ENCODE measurements around the gene C15orf40.

Gene C15orf40

DNA sequence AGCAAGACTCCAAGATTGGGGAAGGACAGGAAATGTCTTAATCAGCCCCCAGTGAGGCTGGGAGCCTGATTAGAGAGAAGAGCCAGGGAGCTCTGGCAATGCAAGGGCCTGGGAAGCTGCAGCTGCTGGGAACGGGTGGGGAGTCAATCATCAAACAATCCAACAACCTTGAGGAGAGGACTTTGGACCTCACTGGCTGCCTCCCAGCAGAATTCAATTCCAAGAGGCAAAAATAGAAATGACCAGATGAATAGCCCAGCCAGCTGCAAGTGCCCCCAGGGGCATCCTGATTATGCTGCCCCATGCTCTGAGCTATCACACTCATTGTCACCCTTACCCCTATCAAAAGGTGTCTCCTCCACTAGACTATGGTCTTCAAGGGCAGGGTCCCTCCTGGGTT is 52.8 kb downstream of the C15orf40 start:
- H3K4me3 ChIP-seq (ENCODE audit: extremely low read depth, insufficient read depth, low read length, poor library complexity, severe bottlenecking): no peak overlapping the region
- 100% methylated on average over 1 of the region's 1 CpG for WGBS, 2 experiments (ENCODE audit: insufficient coverage in 2 of 2)

DNA sequence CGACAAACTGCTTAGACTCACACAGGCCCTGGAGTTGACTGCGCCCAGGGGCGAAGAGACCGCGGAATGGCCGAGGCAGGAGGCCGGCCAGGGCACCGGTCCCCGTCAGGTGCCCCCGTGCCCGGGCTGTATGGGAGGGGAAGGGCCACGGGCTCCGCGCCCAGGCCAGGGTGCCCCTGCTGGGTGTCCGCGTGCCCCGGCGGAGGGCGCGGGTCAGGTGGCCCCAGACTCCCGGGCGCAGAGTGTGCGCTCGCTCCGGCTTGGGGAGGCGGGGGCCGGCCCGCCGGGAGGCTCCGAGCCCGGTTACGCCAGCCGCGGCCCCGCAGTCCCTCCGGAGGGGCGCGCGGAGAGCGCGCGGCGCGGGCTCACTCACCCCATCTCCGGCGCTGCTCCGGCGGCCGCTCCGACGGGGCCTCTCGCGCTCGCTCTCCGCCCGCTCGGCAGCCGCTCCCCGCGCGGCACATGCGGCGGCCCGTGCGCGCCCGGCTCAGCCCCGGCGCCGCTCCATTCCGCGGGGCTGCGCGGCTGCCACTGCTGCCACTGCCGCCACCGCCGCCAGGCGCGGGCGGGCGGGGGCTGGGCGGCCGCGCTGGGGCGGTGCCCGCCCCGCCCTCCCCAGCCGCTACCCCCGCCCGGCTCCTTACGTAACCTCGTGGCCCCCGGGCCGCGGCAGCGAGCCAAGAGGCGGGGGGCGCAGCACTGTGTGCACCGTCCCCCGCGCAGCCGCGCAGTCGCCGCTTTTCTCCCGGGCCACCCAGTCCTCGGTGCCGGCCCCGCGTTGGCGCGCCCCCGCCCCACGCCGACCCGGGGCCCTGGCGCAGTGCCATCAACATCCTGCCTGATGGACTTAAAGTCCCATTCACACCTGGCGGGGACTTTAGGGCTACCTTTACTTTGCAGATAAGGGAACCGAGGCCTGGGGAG is 59.0 kb downstream of the C15orf40 start, which contains the start of gene HOMER2:
HOMER2 (minus strand) TSS at position 563 of the 924 bp plus-strand sequence; CDS start at position 378, 185 bp downstream.
- H3K4me3 ChIP-seq (ENCODE audit: extremely low read depth, insufficient read depth, low read length, poor library complexity, severe bottlenecking): peak within 1 kb of the TSS; percentile 36
- no peak within 1 kb of the TSS for H3K27ac ChIP-seq (ENCODE audit: low read depth, low read length, severe bottlenecking)
- WGBS, 2 experiments (ENCODE audit: insufficient coverage in 2 of 2): 1 to 3% methylated on average over 47 to 102 of the region's 119 CpGs
- H3K4me1 ChIP-seq (ENCODE audit: control insufficient read depth, insufficient read depth, low read length, poor library complexity, severe bottlenecking): no peaks in the 10 kb centered on the region
- H3K9me3 ChIP-seq (ENCODE audit: control insufficient read depth, low read length): no peaks in the 10 kb centered on the region
- no peaks in the 10 kb centered on the region for H3K36me3 ChIP-seq (ENCODE audit: control insufficient read depth, insufficient read depth, low read length)

More for the DNA sequence above, 52.8 kb downstream of the C15orf40 start:
- Histone ChIP-seq H3K27ac (ENCODE audit: low read depth, low read length, severe bottlenecking) (no peak overlapping the region), H3K36me3 (ENCODE audit: control insufficient read depth, insufficient read depth, low read length) (no peaks in the 10 kb centered on the region), H3K9me3 (ENCODE audit: control insufficient read depth, low read length) (no peaks in the 10 kb centered on the region), H3K4me1 (ENCODE audit: control insufficient read depth, insufficient read depth, low read length, poor library complexity, severe bottlenecking) (no peaks in the 10 kb centered on the region)

DNA sequence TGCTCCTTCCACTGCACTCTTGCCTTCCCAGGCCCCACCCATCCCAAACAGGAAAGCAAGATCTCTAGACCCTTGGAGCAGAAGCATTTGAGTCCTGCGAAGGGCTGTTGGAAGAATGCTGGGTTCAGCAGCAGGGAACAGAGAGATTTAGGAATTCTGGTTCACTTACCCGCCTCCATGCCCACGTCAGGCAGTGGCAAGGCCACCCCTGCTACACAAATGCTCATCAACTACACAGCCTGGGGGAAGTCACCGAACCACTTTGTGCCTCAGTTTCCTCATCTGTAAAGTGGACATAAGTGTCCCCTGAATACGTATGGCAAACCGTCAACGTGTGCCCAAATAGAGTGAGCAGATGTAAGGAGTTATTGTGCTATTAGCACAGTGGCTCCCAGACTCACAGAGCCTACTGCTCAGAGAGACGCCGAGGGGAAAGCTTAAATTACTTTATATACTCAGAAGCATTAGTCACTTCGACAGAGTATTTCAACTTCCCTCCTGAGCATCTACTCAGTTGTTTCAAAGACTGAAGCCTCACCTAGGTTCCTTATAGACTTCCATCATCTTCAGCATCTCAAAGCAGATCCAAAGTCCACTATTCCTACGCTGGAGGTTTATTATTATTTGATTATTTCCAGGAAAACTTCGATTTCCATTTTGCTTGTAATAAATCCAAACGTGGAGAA is 59.8 kb downstream of the C15orf40 start:
- WGBS, 2 experiments (ENCODE audit: insufficient coverage in 2 of 2): 84 to 87% methylated on average over 8 to 9 of the region's 13 CpGs
- H3K9me3 ChIP-seq (ENCODE audit: control insufficient read depth, low read length): no peaks in the 10 kb centered on the region
- H3K4me3 ChIP-seq (ENCODE audit: extremely low read depth, insufficient read depth, low read length, poor library complexity, severe bottlenecking): peak overlapping the region; percentile 36
- no peak overlapping the region for H3K27ac ChIP-seq (ENCODE audit: low read depth, low read length, severe bottlenecking)
- H3K4me1 ChIP-seq (ENCODE audit: control insufficient read depth, insufficient read depth, low read length, poor library complexity, severe bottlenecking): no peaks in the 10 kb centered on the region
- H3K36me3 ChIP-seq (ENCODE audit: control insufficient read depth, insufficient read depth, low read length): no peaks in the 10 kb centered on the region

DNA sequence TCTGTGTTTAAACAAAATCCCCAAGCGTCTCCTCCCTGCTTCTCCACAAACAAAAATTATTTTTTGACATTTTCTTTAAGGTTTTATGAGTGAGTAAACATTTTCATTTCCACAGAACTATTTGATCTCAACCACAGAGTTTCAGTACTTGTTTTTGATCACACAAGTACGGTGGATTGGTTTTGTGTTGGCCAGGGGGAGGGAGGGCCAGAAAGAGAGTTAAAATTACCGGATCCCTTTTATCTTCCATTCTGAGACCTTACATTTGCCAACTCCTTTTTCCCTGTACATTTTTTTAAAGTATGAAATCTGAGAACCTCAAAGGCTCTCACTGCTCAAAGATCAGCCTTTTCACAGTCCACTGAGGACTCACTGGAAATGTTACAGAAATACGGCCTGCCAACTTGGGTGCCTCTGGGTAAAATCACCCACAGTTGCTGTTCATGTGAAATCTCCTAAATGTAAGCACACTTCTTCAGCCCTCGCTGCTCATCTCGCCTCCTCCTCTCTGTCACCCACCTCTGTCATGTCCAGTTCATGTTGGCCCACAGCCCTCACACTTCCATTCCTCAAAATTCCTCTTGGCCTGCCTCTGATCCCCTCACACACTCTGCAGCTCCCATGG is 60.6 kb downstream of the C15orf40 start:
- no peak overlapping the region for H3K4me3 ChIP-seq (ENCODE audit: extremely low read depth, insufficient read depth, low read length, poor library complexity, severe bottlenecking)
- H3K36me3 ChIP-seq (ENCODE audit: control insufficient read depth, insufficient read depth, low read length): no peaks in the 10 kb centered on the region
- no peaks in the 10 kb centered on the region for H3K4me1 ChIP-seq (ENCODE audit: control insufficient read depth, insufficient read depth, low read length, poor library complexity, severe bottlenecking)
- 91 to 94% methylated on average over 3 to 5 of the region's 6 CpGs for WGBS, 2 experiments (ENCODE audit: insufficient coverage in 2 of 2)
- no peaks in the 10 kb centered on the region for H3K9me3 ChIP-seq (ENCODE audit: control insufficient read depth, low read length)
- no peak overlapping the region for H3K27ac ChIP-seq (ENCODE audit: low read depth, low read length, severe bottlenecking)

DNA sequence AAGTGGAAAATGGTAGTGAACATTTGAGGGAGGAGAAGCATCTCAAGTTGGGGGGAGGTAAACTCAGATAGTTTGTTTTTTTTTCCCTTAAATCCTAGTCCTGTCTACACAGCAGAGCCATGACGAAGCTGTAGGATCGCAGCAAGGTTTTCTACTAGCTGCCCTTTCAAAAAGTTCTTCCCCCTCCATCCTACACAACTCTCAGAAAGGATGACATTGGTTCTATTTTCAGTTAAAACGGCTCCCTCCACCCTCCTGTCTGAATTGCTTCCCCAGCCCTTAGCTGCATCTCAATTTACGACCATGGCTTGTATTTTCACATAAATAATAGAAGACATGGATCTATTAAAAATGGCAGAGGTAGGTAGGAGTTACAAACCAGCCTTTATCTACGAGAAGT is 61.1 kb downstream of the C15orf40 start:
- H3K4me3 ChIP-seq (ENCODE audit: extremely low read depth, insufficient read depth, low read length, poor library complexity, severe bottlenecking): no peak overlapping the region
- WGBS, 2 experiments (ENCODE audit: insufficient coverage in 2 of 2): 83 to 95% methylated on average over 1 to 2 of the region's 5 CpGs
- H3K36me3 ChIP-seq (ENCODE audit: control insufficient read depth, insufficient read depth, low read length): no peaks in the 10 kb centered on the region
- no peaks in the 10 kb centered on the region for H3K4me1 ChIP-seq (ENCODE audit: control insufficient read depth, insufficient read depth, low read length, poor library complexity, severe bottlenecking)
- H3K27ac ChIP-seq (ENCODE audit: low read depth, low read length, severe bottlenecking): no peak overlapping the region
- H3K9me3 ChIP-seq (ENCODE audit: control insufficient read depth, low read length): no peaks in the 10 kb centered on the region

DNA sequence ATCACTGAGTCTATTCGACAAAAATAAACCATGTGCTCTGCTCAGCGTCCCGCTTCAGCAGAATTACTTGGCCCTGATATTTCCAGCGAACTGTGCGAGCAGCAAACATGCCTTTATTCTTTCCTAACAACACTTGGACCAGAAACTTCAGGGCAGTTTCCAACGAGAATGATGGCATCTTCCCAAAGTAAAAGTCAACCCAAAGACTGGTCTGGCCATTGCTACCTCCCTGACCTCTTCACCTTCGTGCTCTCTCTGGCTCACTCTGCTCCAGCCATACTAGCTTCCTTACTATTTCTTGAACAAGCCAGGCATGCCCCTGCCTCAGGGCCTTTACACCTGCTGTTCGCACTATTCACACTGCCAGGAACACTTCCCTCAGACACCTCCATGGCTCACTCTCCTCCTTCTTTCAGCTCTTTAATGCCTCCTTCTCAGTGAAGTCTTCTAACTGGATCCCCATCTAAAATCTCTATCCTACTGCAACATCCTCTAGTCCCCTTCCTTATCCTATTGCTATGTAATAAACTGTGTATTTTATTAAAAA is 65.2 kb downstream of the C15orf40 start:
- Histone ChIP-seq H3K4me3 (ENCODE audit: extremely low read depth, insufficient read depth, low read length, poor library complexity, severe bottlenecking) (no peak overlapping the region), H3K27ac (ENCODE audit: low read depth, low read length, severe bottlenecking) (no peak overlapping the region), H3K9me3 (ENCODE audit: control insufficient read depth, low read length) (no peaks in the 10 kb centered on the region), H3K4me1 (ENCODE audit: control insufficient read depth, insufficient read depth, low read length, poor library complexity, severe bottlenecking) (no peaks in the 10 kb centered on the region), H3K36me3 (ENCODE audit: control insufficient read depth, insufficient read depth, low read length) (no peaks in the 10 kb centered on the region)
- 86 to 89% methylated on average over 8 of the region's 8 CpGs for WGBS, 2 experiments (ENCODE audit: insufficient coverage in 2 of 2)

DNA sequence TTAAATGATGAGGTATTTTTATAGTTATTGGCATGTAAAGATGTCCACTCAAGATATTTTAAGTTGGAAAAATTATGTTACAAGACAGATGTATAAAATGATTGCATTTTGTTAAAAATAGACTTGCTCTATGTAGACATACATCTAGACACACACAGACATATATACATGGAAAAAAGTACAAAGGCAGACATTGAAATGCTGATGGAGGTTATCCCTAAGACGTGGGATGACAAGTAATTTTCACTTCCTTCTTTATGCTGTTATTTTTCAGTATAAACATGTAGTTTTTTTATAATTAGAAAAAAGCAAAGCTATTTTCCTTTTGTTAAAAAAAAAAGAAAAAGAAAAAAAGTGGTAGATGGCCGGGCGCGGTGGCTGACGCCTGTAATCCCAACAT is 66.1 kb downstream of the C15orf40 start:
- Histone ChIP-seq H3K4me1 (ENCODE audit: control insufficient read depth, insufficient read depth, low read length, poor library complexity, severe bottlenecking) (no peaks in the 10 kb centered on the region), H3K9me3 (ENCODE audit: control insufficient read depth, low read length) (no peaks in the 10 kb centered on the region), H3K4me3 (ENCODE audit: extremely low read depth, insufficient read depth, low read length, poor library complexity, severe bottlenecking) (no peak overlapping the region), H3K27ac (ENCODE audit: low read depth, low read length, severe bottlenecking) (no peak overlapping the region), H3K36me3 (ENCODE audit: control insufficient read depth, insufficient read depth, low read length) (no peaks in the 10 kb centered on the region)
- WGBS, 2 experiments (ENCODE audit: insufficient coverage in 2 of 2): 68% methylated on average over 4 of the region's 5 CpGs; no CpG with 5 or more reads in 1 of the 2 experiments

DNA sequence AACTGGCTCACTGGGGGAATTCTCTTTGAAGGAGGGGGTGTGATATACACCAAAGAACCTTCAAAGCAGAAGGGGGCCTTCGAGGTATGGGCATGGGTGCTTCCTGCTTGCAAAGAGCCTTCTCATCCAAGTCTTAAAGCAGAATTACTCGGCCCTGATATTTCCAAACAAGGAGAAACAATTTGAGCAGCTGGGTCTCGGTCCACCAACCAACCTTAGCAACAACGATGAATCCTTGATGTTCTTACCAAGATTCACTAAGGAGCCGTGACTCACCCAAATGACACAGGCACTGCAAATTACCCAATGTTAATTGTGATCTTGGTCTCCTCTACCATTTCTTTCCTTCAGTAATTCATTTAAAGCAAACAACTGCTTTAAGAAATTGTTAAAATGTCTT is 66.6 kb downstream of the C15orf40 start:
- Histone ChIP-seq H3K36me3 (ENCODE audit: control insufficient read depth, insufficient read depth, low read length) (no peaks in the 10 kb centered on the region), H3K4me3 (ENCODE audit: extremely low read depth, insufficient read depth, low read length, poor library complexity, severe bottlenecking) (no peak overlapping the region), H3K27ac (ENCODE audit: low read depth, low read length, severe bottlenecking) (no peak overlapping the region), H3K4me1 (ENCODE audit: control insufficient read depth, insufficient read depth, low read length, poor library complexity, severe bottlenecking) (no peaks in the 10 kb centered on the region), H3K9me3 (ENCODE audit: control insufficient read depth, low read length) (no peaks in the 10 kb centered on the region)
- WGBS, 2 experiments (ENCODE audit: insufficient coverage in 2 of 2): 74 to 85% methylated on average over 4 to 5 of the region's 5 CpGs

DNA sequence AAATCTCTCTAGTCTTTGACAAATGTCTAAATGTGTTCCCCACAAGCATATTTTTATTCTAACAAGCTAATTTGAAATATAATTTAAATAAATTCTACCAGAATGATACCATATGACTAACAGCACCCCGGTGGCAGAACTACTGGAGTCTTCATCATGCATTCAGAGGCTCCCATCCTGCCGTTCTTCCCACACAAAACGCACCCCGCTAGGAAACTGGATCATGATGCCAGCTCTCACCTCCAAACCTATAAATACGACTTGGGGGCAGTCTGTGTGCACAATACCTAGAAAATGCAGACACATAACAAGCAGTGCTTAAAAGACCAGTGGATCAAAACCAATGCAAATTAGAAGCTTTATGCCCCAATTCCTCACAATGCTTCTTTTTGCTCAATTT is 67.4 kb downstream of the C15orf40 start:
- H3K36me3 ChIP-seq (ENCODE audit: control insufficient read depth, insufficient read depth, low read length): no peaks in the 10 kb centered on the region
- no peaks in the 10 kb centered on the region for H3K4me1 ChIP-seq (ENCODE audit: control insufficient read depth, insufficient read depth, low read length, poor library complexity, severe bottlenecking)
- no peak overlapping the region for H3K27ac ChIP-seq (ENCODE audit: low read depth, low read length, severe bottlenecking)

DNA sequence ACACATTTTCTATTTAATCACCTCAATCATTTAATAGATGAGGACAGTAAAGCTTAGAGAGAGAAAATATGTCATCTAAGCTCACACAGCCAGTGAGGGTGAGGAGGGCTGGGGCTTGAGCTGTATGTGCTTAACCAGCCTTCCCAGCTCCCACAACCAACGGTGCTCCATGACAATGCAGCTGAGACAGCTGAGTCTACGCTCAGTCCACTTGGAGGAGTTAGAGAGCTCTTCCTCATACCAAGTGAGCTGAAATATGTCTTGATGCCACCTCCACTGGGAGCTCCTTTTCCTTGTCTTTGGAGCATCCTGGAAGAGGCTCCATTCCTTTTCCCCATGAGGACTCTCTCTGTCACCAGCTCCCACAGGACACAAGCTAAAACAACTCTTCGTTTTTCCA is 68.3 kb downstream of the C15orf40 start:
- Histone ChIP-seq H3K9me3 (ENCODE audit: control insufficient read depth, low read length) (no peaks in the 10 kb centered on the region), H3K27ac (ENCODE audit: low read depth, low read length, severe bottlenecking) (no peak overlapping the region), H3K4me1 (ENCODE audit: control insufficient read depth, insufficient read depth, low read length, poor library complexity, severe bottlenecking) (no peaks in the 10 kb centered on the region), H3K4me3 (ENCODE audit: extremely low read depth, insufficient read depth, low read length, poor library complexity, severe bottlenecking) (no peak overlapping the region), H3K36me3 (ENCODE audit: control insufficient read depth, insufficient read depth, low read length) (no peaks in the 10 kb centered on the region)
- WGBS, 2 experiments (ENCODE audit: insufficient coverage in 2 of 2): 86 to 88% methylated on average over 3 of the region's 3 CpGs

More for the DNA sequence above, 67.4 kb downstream of the C15orf40 start:
- Histone ChIP-seq H3K4me3 (ENCODE audit: extremely low read depth, insufficient read depth, low read length, poor library complexity, severe bottlenecking) (no peak overlapping the region), H3K9me3 (ENCODE audit: control insufficient read depth, low read length) (no peaks in the 10 kb centered on the region)
- 81 to 91% methylated on average over 5 of the region's 5 CpGs for WGBS, 2 experiments (ENCODE audit: insufficient coverage in 2 of 2)

Measured in mesodermal cell (in vitro differentiated cells).